GM21423 (cell line): Measurements from ENCODE around the gene CALN1.

Experiments
- ATAC-seq: cut with Tn5 transposase; IDR thresholded peaks from one replicate; pipeline ENCODE4 v1.9.1; 2021; ENCODE audit warnings: mild to moderate bottlenecking, moderate library complexity; ENCODE audit not compliant: unreplicated experiment

CALN1 gene

DNA sequence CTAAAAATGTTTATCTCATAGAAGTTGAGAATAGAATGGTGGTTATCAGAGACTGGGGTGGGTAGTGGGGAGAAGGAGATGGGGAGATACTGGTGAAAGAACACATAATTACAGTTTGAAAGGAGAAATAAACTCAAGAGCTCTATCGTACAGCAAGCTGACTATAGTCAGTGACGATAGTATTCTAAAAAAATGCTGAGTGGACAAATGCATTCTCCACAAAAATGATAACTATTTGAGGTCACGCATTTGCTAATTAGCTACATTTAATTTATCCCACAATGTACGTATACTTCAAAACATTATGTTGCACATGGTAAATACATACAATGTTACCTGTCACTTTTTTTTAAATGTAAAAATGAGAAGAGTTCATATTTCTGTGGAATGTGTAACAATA is 507.7 kb downstream of the CALN1 start:
- no peak for ATAC-seq

DNA sequence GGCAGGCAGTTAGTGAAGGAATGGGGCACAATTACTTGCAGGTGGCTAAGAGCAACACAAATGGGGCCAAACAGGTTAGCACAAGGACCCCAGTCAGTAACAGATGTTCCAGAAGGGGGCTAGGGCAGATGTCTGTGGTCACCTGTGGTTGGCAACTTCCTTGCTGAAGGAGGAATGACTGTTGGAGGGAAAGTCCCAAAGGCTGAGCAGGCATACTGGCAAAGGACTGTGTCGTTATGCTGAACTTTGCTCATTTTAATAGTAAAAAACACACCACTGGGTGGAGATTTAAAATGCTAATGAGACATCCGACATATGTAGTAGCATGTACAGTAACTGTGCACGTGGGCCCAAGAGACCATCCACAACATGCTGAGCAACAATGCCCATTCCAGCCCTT is 511.6 kb downstream of the CALN1 start:
- no peak for ATAC-seq

DNA sequence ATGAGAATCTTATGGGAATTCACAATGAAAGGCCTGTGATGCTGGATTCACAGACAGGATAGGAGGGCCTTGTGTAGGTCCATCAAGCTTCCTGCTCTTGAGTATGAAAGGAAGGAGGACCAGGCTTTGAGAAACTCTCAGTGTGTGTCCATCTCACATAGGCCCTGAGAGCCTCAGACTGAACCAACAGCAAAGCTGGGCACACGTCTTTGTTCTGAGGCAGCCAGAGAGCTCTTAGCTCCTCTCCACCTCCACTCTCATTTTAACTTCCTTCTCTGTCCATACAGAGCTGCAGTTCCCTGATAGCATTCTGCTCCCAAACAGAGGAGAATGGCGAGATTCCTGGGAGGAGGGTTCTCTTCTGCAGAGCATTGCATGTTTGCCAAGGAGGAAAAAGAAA is 515.6 kb downstream of the CALN1 start:
- ATAC-seq: no peak

DNA sequence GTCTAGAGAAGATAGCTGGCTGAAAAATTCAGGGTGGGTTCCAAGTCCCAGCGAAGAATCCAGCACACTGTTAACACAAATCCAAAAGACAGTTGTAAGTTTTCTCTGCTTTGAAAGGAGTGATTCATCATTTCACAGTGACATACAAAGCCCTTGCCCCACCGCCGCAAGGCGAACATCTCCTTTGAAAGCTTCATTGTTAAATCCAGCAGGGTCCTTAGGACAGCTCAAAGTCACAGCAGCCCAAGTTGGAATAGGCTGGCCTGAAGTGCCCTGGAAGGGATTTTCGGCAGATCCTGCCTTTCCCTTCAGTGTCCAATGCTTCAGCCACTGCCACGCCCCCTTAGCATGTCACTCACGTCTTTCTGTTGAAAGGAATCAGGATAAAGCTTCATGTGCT is 526.1 kb downstream of the CALN1 start:
- no peak for ATAC-seq

- ATAC-seq: no peak
These were observed 526.7 kb downstream of the CALN1 start for GRCh38 chr7:71885487-71885886.

GRCh38 chr7:71883415-71883814 is 528.7 kb downstream of the CALN1 start:
- no peak for ATAC-seq

DNA sequence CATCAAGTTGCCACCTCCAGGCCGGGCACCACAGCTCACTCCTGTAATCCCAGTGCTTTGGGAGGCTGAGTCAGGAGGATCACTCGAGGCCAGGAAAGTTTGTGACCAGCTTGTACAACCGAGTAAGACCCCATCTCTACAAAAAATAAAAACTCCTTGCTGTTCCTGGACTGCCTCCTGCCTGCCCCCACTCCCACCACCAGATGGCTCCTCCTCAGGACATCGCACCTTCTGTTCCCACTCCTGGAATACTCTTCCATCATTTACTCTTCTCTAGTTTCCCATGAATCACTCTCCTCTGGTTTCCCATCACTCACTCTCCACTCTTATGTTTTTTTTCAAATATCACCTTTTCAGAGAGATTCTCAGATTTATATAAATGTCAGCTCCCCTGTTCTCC is 540.7 kb downstream of the CALN1 start:
- no peak for ATAC-seq

DNA sequence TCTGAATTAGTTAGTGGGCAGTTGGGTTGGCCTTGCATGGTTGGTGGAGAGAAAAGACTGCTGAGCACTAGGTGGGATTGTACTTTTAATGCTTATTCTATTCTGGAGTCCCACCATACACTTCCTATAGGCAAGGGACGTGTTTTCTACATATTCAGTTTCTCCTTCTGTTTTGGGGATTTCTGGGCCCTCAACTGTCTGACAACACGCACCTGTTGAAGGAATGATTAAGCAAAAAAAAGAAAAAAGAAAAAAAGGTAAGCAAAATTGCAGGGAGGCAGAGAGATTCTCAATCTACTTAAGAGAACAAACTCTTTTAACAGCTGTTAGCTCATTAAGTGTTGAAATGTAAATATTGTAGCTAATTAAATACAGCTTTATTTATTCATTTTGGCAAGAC is 541.3 kb downstream of the CALN1 start:
- ATAC-seq: no peak

- no peak for ATAC-seq
These were observed 543.3 kb downstream of the CALN1 start for GRCh38 chr7:71868797-71869196.

DNA sequence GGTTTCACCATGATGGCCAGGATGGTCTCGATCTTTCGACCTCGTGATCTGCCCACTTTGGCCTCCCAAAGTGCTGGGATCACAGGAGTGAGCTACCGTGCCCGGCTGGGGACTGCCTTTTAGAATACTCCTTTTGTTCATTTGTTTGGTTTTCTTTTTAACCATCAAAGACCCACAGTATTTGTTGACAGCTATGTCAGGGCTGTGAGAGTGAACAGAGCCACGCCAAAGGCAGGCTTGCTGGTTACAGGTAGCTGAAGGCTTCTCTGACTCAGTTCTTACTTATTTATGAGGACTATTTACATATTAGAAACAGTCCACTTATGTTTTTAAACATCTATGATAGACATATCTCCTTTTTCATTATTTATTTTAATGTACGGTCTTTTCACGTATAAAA is 544.5 kb downstream of the CALN1 start:
- ATAC-seq: no peak

DNA sequence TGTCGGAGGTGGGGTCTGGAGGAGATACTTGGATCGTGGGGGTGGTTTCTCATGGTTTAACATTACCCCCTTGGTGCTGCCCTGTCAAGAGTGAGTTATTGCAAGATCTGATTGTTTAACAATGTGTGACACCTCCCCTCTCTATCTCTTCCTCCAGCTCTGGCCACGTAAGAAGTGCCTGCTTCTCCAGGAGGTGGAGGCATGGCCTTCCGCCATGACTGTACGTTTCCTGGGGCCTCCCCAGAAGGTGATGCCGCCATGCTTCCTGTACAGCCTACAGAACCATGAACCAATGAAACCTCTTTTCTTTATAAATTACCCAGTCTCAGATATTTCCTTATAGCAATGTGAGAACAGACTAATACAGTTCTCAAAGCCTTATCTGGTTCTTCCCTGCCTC is 547.0 kb downstream of the CALN1 start:
- ATAC-seq: no peak

- ATAC-seq: no peak
These were observed 548.0 kb downstream of the CALN1 start for GRCh38 chr7:71864130-71864529.

DNA sequence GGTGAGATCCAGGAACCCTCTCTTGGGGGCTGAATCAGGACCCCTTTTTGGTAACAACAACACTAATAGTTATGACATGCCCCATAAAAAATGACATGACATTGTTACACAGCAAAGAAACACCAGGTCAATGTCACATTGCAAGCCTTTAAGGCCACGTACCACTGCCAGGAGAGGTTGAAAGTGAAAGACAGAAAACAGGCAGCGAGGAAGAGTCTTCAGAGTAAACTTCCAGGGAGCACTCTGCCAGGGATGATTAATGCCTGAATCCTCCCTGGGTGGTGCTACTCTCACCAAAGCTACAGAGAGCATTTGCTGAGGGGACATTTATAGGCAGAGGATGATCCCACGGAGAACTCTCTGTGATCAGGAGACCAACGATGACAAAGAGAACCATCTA is 551.6 kb downstream of the CALN1 start:
- no peak for ATAC-seq

- no peak for ATAC-seq
These were observed 554.8 kb downstream of the CALN1 start for GRCh38 chr7:71857338-71857737.

DNA sequence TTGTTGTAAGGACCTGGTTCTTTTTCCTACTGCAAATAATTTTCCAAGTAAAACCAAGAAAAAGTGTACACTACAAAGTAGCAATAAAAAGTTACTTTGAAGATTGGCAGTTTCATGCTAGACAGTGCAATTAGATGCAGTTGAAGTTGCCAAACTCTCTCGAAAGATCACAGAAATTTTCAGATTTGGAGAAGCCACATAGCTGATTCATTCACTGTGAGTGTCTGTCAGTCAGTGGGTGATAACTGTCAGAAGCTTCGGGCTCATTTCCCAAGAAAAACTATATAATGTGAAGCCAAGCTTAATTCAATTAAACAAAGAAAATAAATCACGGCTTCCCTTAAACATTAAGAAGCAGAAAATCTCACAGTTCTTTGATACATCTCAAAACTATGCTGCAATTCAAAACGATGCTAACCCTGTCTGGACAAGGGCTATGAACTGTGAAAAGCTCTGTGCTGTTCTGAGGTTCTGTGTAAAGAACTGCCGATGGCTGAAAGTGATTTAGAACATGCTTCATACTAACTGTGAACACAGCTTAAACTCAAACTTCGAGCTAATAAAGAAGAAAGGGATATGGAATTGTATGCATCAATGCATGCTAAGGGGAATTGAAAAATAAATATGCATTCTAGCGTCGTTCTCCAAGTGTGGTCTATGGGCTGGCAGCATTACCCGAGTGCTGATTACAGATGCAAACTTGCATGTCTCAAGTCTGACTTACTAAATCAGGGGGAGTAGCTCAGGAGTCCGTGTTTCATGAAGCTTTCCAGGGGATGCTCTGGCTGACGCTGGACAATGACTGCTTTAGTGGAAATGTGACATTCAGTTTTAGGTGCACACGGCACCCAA is 557.4 kb downstream of the CALN1 start:
- no peak for ATAC-seq

GRCh38 chr7:71851776-71852498 is 560.2 kb downstream of the CALN1 start:
- ATAC-seq: no peak

DNA sequence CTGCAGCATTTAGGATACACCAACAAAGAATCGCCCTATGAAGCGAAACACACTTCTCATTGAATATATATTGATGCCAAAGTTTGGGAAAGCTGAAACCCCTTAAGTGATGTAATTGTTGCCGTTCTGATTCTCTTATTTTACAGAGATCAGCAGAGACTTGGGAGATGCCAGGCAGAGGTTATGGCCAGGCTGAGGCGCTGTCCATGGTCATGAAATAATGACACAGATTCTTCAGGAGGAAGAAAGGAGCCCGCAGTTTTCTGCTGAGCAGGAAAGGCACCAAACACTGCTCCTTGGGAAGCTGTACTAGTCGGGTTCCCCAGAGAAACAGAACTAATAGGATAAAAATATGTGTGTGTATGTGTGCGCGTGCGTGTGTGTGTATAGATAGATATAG is 566.0 kb downstream of the CALN1 start:
- no peak for ATAC-seq

GRCh38 chr7:71843676-71844075 is 568.5 kb downstream of the CALN1 start:
- no peak for ATAC-seq

DNA sequence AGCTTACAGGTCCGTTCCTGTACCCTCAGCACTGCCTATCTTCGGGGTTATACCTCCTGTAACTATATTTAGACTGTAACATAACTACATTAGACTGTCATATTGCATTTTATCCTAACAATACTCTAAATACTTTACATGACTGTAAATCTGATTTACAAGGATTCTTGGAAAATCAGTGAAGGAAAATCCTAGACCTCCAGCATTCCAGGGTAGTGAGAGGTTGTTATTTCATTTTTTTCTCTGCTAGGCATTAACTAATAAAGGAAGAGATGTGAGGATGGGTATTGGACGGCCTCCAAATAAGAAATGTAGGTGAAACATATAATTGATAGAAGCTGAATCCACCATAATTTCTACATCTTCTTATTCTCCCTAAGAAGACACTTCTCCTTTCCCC is 569.4 kb downstream of the CALN1 start:
- no peak for ATAC-seq

DNA sequence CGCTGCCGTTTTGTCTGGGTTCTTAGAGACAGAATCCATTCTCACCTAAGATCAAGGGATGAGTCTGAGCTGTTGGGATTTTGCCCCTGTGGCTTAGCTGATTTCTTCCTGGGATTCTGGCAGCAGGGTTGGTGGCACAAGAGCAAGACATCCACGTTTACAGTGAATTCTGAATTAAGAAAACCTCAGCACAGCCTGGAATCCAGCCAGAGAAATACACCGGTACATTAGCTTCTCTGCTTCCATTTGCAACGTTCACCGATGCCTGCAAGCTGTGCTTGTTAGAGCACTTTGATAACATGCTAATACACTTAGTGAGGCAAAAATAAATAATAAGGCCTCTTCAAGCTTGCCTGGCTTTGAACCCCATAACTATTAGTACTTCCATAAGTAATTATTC is 569.8 kb downstream of the CALN1 start:
- no peak for ATAC-seq

DNA sequence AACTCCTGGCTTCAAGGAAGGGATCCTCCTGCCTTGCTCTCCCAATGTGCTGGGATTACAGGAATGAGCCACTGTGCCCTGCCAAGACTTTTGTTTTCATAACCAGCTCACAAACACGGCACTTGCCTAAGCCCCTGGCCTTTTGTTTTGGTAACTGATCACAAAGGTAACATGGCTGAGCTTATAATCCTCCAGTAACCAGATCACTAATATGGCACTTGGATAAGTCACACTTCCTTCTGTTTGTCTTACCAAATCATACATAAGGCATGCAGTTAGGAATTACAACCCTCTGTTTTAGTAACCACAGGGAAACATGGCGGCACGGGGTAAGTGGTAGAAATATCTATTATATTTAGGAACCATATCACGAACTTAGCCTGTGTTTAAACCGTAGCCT is 577.1 kb downstream of the CALN1 start:
- ATAC-seq: no peak

GRCh38 chr7:71829515-71829914 is 582.6 kb downstream of the CALN1 start:
- no peak for ATAC-seq
